ENCODE measurements around the gene UBE2E3. TPM values are rescaled to one million over a fixed set of nuclear protein-coding genes. Genes with fewer than 3 reads are reported as not detected.

UBE2E3 gene
- total RNA-seq, 1 donor from 2014 or later, result 33.8 TPM

DNA sequence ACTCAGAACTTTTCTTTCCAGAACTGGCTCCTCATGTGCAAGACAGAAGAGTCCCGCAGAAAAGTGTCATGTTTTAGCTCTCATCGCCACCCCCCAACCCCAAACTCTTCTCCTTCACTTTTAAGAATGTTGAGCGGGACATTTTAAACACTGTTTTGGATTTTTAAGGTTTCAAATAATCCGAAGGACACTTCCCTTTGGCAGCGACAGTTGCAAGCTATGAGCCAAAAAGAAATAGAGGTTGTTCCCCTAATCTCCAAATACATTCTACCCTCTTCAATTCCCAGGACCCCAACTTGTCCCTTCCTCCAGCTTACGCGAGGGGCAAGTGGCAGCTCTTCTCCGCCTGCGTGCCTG is 678 bp upstream of the UBE2E3 start:
- Histone ChIP-seq H3K27ac (peak overlapping the region; percentile 82), H3K36me3 (no peaks in the 10 kb centered on the region), H3K4me1 (peaks cover 30% of the 10 kb centered on the region), H3K4me3 (peak overlapping the region; percentile 64), H3K9me3 (no peaks in the 10 kb centered on the region), H3K27me3 (no peaks in the 10 kb centered on the region)
- TF ChIP-seq, protein P1, sequence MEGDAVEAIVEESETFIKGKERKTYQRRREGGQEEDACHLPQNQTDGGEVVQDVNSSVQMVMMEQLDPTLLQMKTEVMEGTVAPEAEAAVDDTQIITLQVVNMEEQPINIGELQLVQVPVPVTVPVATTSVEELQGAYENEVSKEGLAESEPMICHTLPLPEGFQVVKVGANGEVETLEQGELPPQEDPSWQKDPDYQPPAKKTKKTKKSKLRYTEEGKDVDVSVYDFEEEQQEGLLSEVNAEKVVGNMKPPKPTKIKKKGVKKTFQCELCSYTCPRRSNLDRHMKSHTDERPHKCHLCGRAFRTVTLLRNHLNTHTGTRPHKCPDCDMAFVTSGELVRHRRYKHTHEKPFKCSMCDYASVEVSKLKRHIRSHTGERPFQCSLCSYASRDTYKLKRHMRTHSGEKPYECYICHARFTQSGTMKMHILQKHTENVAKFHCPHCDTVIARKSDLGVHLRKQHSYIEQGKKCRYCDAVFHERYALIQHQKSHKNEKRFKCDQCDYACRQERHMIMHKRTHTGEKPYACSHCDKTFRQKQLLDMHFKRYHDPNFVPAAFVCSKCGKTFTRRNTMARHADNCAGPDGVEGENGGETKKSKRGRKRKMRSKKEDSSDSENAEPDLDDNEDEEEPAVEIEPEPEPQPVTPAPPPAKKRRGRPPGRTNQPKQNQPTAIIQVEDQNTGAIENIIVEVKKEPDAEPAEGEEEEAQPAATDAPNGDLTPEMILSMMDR (IDR thresholded peaks at IDR 0.05), result no peak
- ATAC-seq (no peak), DNase-seq (no peak)
- intact Hi-C loops (cut with DNase I), result no loop called here

DNA sequence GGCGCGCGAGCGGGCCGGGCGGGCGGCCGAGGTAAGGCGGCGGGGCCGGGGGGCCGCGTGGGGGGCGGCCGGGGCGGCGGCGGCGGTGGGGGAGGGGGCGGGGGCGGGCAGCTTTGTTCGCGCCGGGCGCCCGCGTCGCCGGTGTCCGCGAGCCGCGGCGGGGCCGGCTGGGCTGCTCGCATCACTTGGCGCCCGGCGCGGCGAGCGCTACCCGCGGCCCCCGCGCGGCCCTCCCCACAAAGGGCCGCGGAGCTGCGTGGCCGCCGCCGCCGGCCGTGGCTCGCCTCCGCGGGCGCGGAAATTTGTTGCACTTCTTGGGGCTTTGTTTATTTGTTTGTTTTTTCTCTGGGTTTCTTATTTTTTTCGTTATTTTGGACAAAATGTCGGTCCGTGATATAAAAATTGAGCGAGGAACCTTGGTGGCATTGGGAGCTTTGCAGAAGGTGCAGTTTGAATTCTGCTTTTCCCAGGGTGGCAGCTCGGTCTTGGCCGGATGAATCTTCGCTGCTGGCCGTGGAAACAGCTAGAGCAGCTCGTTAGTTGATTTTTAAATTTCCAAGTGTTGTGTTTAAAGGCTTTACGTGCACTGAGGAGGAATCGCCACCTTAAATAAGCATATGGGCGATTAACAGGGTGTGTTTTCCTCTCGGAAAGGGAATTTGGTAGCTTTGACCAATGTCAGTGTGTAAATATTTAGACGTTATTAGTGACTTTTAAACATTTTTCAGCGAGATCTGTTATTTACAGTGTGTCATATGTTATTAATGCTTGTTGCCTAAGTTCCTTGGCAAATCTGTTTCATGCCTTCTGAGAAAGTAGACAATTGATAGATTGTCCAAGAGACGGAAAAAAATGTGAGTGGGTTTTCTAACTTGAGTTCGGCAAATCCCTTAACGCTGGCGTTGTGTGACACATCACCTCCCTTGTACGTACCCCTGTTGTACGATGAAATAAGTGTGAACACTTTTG is 822 bp downstream of the UBE2E3 start:
- no peaks in the 10 kb centered on the region for H3K9me3 ChIP-seq
- peak; percentile 1 for ATAC-seq
- peak overlapping the region; percentile 15 for H3K27ac ChIP-seq
- peak; percentile 64 for DNase-seq
- peak overlapping the region; percentile 67 for H3K4me3 ChIP-seq
- no peaks in the 10 kb centered on the region for H3K36me3 ChIP-seq
- H3K4me1 ChIP-seq, result peaks cover 40% of the 10 kb centered on the region
- intact Hi-C loops (cut with DNase I), result no loop called here
- TF ChIP-seq, protein P1 (IDR thresholded peaks at IDR 0.05), result no peak
- H3K27me3 ChIP-seq, result no peaks in the 10 kb centered on the region

DNA sequence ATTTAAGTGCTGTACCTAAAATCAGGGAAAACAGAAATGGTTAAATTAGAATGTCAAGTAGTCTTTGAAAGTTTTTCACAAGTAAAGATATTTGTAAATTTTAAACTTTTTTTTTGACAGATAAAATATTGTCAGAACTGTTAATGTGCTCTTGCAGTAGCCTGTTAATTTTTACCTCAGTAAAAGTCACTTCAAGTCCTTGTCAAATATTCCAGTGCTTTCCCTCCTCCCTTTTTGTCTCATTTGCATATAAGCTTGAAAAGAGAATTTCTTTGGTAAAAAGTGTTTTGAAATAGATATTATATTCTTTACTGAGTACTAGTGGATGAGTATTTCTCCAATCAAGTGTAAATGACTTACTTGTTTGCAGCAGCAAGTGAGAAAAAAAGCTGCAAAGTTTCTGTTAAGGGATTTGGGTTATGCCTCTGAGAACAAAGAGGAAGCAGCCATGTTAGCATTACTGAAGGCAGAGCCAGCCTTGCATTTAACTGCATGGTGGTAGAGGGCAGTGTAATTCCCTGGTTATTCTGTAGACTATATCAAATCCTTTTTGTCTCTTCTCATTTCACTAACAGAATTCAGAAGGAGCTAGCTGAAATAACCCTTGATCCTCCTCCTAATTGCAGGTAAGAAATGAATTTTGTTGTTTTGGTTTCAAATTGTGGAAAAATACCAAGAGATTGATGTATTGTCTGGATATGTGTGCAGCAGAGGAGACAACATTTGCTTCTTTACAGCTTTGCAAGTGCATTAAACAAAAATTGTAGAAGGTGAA is 3.2 kb downstream of the UBE2E3 start:
- no peak overlapping the region for H3K4me3 ChIP-seq
- peaks cover 40% of the 10 kb centered on the region for H3K4me1 ChIP-seq
- intact Hi-C loops (cut with DNase I), result no loop called here

DNA sequence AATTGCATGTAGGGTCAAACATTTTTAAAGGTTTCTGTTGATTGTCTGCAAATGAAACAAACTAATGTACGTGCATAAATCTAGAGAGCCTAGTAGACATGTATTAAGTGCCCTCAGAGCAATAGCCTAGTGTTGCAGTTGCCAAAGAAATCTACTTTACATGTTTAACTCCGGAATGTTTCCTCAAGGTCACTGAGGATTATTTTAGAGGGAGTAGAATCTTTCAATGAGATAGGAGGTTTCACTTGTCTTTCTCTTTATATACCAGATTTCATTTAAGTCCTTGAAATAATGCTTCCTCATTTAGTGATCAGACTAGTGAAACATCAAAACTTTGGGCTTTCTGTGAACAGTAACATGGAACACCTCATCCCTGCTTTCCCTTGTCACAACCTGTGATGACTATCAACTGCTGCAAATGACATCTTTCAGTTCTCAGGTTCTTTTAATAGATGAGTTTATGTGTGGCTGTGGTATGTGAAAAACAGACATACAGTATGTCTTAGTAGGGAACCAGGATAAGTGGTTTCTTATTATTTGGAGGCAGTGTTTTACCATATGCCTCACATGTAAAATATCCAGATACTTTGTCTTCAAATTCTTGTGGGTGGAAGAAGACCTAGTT is 5.5 kb downstream of the UBE2E3 start:
- no peaks in the 10 kb centered on the region for H3K9me3 ChIP-seq
- TF ChIP-seq, protein P1 (IDR thresholded peaks at IDR 0.05), result no peak
- no peak overlapping the region for H3K27ac ChIP-seq
- ATAC-seq (no peak), DNase-seq (no peak)
- intact Hi-C loops (cut with DNase I), result no loop called here
- peaks cover 40% of the 10 kb centered on the region for H3K4me1 ChIP-seq
- H3K36me3 ChIP-seq, result no peaks in the 10 kb centered on the region
- no peak overlapping the region for H3K4me3 ChIP-seq
- no peaks in the 10 kb centered on the region for H3K27me3 ChIP-seq

More for the DNA sequence above, 3.2 kb downstream of the UBE2E3 start:
- Histone ChIP-seq H3K27ac (peak overlapping the region; percentile 61), H3K36me3 (no peaks in the 10 kb centered on the region), H3K9me3 (no peaks in the 10 kb centered on the region), H3K27me3 (no peaks in the 10 kb centered on the region)
- DNase-seq (no peak), ATAC-seq (peak; percentile 36)
- TF ChIP-seq, protein P1 (IDR thresholded peaks at IDR 0.05), result peak; percentile 45

DNA sequence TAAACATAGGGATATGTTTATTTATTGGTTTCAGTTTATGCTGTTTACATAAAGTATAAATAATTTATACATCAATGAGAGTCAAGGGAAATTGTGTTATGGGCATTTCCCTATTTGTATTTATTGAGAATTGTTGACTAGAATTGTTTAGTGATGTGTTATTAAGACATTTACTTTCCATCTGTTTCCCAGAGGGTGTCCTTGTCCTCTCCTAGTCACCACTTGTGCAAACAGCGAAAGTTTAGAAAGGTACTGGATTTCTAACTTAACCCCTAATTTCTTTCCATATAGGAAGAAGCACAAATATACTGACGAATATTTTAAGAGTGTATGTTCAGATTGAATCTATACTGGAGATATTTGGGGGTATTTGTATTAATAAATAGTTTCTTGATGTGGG is 6.7 kb downstream of the UBE2E3 start:
- ATAC-seq (no peak), DNase-seq (no peak)
- H3K36me3 ChIP-seq, result no peaks in the 10 kb centered on the region
- H3K9me3 ChIP-seq, result no peaks in the 10 kb centered on the region
- no peaks in the 10 kb centered on the region for H3K27me3 ChIP-seq
- H3K27ac ChIP-seq, result no peak overlapping the region
- TF ChIP-seq, protein P1 (IDR thresholded peaks at IDR 0.05), result no peak
- intact Hi-C loops (cut with DNase I), result no loop called here
- H3K4me1 ChIP-seq, result peaks cover 34% of the 10 kb centered on the region
- no peak overlapping the region for H3K4me3 ChIP-seq
